GM19324 (cell line): Measurements from ENCODE around the gene CCDC50.

Experiments used
- ATAC-seq: cut with Tn5 transposase; IDR thresholded peaks from one replicate; pipeline ENCODE4 v1.9.1; 2021; ENCODE audit warnings: mild to moderate bottlenecking, moderate library complexity; ENCODE audit not compliant: unreplicated experiment, low FRiP score

CCDC50 gene

GRCh38 chr3:191414732-191415131, 85.5 kb downstream of the CCDC50 start:
- no peak for ATAC-seq

- no peak for ATAC-seq
Measured at GRCh38 chr3:191415566-191415965, 86.4 kb downstream of the CCDC50 start.

GRCh38 chr3:191417457-191417729, 88.2 kb downstream of the CCDC50 start:
- ATAC-seq = no peak

GRCh38 chr3:191420771-191421170, 91.6 kb downstream of the CCDC50 start:
- no peak for ATAC-seq

GRCh38 chr3:191424881-191425280, 95.7 kb downstream of the CCDC50 start:
- ATAC-seq = no peak

GRCh38 chr3:191425322-191425734, 96.1 kb downstream of the CCDC50 start:
- no peak for ATAC-seq

- no peak for ATAC-seq
Measured at GRCh38 chr3:191426311-191426710, 97.1 kb downstream of the CCDC50 start.

GRCh38 chr3:191428177-191428576, 99.0 kb downstream of the CCDC50 start:
- ATAC-seq = no peak

- no peak for ATAC-seq
Measured at GRCh38 chr3:191430103-191430502, 100.9 kb downstream of the CCDC50 start.

GRCh38 chr3:191431160-191431822, 102.1 kb downstream of the CCDC50 start:
- no peak for ATAC-seq

GRCh38 chr3:191432162-191432561, 103.0 kb downstream of the CCDC50 start:
- ATAC-seq = no peak

- no peak for ATAC-seq
Measured at GRCh38 chr3:191434024-191434423, 104.8 kb downstream of the CCDC50 start.

- ATAC-seq = no peak
Measured at GRCh38 chr3:191435981-191436380, 106.8 kb downstream of the CCDC50 start.

GRCh38 chr3:191438150-191438814, 109.1 kb downstream of the CCDC50 start:
- ATAC-seq = no peak

GRCh38 chr3:191440532-191440931, 111.3 kb downstream of the CCDC50 start:
- ATAC-seq = no peak

GRCh38 chr3:191441687-191442086, 112.5 kb downstream of the CCDC50 start:
- ATAC-seq = no peak

- no peak for ATAC-seq
Measured at GRCh38 chr3:191444569-191444968, 115.4 kb downstream of the CCDC50 start.
